Measurements from ENCODE around the gene ZFAND6.

Gene ZFAND6

DNA sequence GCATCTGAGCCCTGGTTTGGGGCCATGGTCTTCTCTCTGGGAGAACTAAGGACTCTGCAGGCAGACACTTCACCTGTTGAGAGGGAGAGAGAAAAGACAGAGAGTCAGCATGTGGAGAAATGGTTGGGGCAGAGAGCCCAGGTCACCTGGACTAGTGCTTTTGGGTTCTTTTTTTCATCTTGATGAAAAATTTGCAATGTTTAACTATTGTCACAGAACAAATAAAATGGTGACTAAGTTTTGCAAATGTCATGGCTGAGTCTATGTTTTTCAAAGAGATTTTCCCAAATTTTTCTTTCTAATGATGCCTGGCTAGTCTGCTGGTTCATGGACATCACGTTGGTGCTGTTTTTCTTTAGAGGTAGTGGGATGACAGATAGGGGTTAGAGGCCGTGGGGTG, 111.1 kb downstream of the ZFAND6 start:
- no peak for DNase-seq (ENCODE audit: low spot score)

DNA sequence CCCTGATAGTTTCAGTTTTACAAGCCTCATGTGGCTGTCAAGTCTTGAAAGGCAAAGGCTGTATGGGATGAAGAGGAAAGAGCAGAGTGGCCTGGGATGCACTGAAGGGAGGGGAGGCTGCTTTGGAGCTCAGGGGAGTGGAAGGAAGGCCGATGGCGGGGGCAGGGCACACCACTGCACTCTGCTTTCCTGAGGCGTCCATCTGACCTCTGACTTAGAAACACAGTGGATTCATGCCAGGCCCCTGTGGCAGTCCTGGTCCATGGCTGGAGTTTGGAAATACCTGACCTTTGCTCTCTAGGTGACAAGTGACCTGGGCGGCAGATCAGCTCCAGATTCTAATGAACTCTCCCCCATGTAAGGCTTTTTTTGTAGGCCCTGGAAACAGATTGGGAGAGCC, 112.3 kb downstream of the ZFAND6 start:
- no peak for DNase-seq (ENCODE audit: low spot score)

DNA sequence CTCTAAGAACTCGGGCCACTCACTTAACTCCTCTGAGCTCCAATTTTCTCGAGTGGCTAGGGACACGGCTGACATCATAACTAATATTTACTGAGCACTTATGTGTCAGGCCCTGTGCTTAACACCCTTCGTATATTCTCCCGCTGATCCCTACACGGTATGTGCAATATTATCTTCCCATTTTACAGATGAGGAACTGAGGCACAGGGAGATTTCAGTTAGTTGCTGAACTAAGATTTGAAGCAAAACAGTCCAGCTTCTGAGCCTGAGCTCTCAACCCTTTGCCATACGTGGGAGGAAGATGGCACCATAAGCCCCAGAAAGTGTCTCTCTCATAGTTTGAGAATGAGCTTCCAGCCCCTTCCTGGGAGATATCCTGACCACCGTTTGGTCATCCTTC, 112.9 kb downstream of the ZFAND6 start:
- DNase-seq (ENCODE audit: low spot score) = no peak

DNA sequence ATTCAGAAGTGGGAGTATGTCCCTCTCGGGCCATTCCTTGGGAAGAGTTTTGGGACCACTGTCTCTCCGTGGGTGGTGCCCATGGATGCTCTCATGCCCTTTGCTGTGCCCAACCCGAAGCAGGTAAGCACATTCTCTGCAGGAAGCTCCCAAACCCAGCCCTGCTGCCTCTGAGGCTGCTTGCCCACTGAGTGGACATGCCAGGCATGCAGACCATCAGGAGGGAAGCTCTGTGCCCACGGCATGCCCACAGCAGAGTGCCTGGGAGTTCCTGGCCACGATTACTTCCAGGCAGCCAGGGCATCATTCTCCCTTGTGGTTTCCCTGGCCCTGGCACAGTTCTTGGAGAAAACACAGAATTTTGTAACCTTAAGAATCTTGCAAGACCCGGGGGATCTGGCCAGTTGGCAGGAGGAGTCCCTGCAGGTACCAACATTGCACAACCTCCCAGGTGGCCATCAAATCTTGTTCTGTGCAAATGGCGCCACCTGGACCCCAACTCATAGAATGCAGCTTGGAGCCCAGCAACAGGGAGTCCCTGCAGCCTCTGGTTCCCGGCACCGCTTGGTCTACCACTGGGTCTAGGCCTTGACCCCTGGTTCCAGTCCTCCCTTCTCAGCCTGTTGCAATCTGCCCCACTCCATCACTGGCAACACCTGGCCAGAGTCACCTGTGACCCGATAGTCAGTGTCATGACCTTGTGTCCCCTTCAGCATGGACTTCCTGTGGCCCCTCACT, 113.7 kb downstream of the ZFAND6 start:
- no peak for DNase-seq (ENCODE audit: low spot score)

DNA sequence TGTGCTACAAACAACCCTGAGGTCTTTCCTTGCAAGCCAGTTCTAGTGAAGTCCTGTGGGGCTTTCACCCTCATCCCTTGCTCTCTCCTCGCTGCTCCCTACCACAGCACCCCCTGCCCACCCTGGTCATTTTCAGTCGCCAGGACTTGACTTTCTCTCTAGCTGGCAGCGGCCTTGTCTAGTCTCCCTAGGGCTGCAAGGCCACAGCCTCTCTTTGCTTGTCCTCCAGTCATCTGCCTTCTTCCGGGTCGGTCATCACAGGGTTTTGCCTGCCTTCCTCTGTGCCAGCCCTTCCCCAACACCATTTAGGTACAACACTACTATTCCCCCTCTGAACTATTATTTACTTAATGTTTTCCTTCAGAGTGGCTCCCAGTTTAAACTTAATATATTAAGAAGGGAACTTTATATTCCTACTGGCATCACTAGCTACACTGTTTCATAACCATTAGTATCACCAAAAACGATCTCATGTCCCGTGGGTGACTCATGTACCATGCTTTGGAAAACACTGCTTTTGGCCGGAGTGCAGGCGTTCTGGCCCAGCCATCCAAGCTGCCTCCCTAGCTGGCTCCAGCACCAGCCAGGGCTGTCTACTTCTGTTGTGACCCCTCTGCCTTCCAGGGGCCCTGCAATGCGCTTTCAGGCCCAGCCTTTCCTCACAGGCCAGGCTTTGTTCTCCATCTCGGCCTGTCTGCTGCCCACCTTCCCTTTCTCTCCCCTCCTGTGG, 114.7 kb downstream of the ZFAND6 start:
- DNase-seq (ENCODE audit: low spot score) = no peak

DNA sequence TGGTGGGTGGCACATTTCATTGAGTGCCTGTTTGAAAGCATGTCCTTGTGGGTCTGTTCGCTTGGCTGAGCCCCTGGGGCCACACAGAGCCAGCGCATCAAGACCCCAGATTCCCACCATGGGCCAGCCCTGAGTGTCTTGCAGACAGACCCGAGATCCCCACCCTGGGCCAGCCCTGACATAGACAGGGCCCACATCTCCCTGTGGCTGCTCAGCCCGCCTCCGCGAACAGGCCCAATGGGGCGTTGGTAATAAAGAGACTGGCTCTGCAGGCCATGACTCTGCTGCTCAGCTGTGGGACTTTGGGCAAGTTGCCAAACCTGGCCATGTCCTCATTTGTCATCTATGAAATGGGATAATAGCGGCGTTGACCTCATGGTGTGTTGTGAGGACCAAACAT, 116.0 kb downstream of the ZFAND6 start:
- DNase-seq (ENCODE audit: low spot score) = no peak

DNA sequence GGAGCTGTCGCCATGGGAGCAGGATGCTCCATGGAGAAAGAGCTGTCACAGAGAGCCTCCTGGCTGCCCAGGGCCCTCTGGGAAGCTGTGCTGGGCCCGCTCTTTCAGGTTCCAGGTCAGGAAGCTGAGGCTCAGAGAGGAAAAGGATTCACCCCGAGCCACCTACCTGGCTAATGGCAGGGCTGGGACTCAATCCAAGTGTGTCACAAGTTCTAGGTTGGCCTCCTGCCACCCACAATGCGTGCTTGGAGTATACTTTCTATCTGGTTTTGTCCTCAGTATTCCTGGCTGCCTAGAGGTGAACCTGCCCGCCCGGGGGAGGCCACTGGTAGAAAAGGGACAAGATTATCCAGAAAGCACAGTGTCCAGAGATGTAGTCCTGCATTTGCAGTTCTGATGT, 117.0 kb downstream of the ZFAND6 start:
- no peak for DNase-seq (ENCODE audit: low spot score)

DNA sequence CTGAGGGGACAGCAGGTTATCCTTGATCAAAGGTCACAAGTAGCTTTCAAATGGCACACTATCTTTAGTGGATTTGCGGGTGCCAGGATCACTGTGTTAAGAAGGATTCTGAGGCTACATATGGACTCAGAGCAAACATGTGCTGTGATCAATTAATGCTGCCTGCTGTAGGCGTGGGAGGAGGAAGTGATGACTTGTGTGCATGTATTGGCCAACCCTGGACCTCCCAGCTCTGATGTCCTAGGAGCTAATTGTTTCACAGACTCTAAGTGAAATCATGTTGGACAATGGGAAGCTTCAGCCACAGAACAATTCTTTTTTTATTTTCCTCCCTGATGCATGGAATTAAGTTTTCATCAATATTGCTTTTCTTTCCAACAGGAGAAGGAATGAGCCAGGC, 117.7 kb downstream of the ZFAND6 start:
- DNase-seq (ENCODE audit: low spot score) = no peak

DNA sequence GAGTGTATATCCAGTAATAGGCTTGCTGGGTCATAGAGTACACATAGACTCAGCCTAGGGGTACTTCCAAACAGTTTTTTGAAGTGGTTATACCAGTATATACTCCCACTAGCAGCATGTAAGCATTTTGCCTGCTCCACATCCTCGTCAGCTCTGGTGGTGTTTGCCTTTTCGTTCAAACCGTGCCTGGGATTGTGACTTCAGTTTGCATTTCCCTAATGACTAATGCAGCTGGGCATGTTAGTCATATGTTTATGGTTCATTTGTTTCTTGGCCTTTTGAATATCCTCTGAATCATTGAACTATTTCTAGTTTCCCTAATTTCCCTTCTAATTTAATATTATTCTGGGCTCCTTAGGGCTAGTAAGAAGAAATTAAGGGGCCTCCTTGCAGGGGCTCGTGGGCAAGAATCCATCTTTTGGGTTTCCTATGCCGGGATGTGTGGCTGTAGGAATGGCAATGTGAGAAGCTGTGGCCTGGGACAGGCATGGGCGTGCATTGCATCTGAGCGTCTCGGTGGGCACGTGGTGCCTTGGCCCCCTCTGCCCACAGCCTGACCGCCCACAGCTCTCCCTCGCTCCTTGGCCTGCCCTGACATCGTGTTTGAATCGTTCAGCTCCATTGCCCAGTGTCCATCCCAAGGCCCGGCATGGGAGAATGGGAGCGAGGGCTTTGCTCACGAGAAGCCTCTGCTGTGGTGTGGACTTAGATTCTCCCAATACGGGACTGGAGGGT, 119.7 kb downstream of the ZFAND6 start:
- no peak for DNase-seq (ENCODE audit: low spot score)

DNA sequence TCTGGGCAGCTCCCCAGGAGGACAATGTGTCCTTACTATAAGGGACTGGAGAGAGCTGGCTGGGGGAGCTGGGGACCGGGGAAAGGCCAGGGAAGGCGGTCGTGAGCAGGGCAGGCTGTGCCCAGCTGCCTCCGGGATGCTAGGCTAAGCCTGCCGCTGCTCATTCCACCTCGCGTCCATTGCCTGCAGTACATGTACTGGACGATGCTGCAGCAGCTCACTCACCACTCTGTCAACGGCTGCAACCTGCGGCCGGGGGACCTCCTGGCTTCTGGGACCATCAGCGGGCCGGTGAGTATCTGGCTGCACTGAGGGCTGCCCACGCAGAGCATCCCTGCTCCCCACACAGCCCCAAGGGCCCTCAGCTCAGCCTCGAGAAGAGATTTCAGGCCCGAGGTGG, 120.5 kb downstream of the ZFAND6 start:
- DNase-seq (ENCODE audit: low spot score) = no peak

DNA sequence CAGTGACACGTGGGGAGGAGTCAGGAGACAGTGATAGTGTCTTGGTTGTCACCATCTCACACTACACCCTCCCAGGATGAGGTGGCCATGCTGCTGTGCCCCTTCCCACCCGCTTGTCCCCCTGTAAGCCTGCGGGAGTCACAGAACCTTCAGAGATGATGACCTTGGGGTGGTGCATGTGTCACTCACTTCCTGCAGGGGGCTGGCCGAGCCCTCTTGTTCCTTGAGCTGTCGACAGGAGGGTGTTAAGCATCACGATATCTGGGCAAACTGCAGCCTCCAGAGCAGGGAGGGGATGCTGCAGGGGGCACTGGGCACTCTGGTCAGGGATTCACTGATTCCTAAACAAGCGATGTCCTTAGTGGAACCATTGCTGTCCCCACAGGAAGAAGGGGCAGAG, 121.0 kb downstream of the ZFAND6 start:
- no peak for DNase-seq (ENCODE audit: low spot score)

DNA sequence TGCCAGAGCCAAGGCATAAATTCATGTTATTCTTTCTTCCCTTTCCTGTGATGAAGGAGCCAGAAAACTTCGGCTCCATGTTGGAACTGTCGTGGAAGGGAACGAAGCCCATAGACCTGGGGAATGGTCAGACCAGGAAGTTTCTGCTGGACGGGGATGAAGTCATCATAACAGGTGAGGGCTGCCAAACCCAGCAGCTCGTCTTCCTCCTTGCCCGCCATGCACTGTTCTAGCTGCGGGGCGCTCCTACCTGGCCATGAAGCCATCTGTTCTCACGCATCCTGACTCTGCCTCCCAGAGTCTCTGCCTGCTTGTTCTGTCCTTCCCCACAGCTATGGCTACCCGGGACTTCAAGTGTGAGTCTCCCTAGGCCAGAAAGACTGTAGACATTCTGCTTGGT, 121.5 kb downstream of the ZFAND6 start:
- DNase-seq (ENCODE audit: low spot score) = no peak

DNA sequence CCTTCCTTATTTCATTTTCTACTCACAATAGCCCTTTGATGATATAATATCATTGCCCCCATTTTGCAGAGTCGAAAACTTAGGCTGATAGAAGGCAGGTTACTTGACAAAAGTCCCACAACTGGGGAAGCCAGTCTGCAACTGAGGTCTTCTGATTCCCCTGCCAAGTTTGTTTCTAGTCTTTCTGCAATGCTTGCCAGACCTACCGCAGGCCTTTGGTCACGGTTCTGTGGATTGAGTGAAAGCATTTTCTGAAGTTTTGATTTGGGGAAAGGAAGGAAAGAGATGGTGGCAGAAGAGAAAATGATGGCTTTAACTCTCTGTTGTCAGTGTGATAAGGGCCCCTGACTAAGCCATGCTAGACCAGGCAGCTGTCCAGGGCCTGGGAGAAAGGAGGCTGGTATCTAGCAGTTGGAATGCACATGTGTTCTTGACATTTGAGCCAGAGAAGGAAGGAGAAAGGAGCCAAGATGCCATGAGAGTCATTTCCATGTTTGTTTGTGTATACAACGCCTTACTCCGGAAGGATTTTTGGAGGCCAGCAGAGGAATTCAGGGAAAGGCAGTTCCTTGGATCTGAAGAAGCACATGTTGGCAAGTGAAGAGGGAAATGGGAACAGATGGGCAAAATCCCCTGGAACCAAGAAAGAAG, 123.3 kb downstream of the ZFAND6 start:
- no peak for DNase-seq (ENCODE audit: low spot score)

DNA sequence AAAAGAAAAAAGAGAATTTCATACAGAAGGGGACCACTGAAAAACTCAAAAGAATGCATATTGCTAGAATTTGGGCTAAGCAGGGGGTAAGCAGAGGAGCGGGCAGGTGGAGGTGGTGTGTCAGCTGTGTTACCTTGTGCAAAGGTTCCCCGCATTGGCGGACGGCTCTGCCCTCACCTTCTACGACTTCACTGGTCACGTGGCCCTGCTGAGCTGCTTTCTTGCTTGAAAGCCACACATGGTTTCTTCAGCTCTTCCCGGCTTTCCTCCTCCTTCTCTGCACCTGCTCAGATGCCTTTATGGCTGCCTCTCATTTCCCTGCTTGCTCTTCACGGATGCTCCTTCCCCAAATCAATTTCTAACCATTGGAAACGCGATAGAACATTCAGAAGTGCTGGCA, 123.8 kb downstream of the ZFAND6 start:
- no peak for DNase-seq (ENCODE audit: low spot score)

DNA sequence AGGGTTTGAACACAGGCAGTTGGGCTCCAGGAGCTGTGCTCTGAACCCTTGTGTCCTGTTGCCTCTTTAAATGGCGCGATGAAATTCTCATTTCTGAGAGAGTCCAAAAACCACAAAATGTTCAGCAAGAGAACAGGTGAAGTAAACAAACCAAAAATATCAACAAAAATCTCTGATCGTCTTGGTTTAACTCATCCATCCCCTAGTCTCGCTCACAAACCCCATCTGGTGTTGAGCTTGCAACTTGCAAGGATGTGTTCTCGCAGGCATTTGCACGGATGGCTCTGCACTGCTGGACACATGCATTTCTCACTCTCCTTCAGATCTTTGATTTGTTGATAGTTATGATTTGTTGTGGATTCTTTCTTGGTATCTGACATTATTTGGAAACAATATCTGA, 124.4 kb downstream of the ZFAND6 start:
- peak; percentile 33 for DNase-seq (ENCODE audit: low spot score)

DNA sequence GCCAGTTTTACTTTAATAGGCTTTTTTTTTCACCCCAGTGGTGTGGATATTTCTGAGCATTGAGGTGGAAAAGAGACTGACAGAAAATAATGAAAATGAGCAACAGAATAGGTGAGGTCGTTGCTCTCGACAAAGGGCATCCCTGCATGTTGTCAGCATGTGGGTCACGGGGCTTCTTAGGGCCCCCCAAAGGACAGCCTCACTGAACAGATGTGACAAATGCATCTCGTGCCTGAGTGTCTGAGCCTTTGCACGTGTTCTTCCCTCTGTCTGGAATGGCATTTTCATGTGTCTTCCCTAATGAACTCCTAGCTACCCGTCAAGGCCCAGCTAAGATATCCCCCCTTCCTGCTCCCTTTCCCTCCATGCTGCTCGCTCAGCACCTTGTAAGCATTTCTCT, 125.1 kb downstream of the ZFAND6 start:
- DNase-seq (ENCODE audit: low spot score) = no peak

DNA sequence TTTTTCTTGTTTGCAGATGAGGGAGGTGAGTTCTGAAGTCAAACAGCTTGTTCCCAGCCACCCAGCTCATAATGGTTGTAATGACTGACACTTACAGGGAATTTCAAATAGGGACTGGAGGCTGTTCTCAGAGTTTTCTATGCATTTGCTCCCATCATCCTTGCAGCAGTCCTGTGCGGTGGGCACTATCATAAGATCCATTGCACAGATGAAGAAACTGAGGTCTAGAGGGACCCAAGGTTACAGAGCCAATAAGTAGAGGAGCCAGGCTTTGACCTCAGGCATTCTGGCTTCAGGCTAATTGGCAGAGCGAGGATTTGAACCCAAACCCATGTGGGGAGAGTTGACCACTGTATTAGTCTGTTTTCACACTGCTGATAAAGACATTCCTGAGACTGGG, 125.7 kb downstream of the ZFAND6 start:
- no peak for DNase-seq (ENCODE audit: low spot score)

DNA sequence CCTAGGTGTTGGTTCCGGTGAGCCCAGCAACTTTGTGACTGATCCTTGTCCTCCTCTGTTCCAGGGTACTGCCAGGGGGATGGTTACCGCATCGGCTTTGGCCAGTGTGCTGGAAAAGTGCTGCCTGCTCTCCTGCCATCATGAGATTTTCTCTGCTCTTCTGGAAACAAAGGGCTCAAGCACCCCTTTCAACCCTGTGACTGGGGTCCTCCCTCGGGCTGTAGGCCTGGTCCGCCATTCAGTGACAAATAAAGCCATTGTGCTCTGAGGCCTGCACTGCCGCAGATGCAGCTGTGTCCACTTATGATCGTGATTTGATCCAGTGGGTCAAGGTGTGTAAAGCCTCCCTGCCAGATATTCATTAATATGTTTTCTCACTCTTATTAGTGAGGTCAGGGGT, 126.6 kb downstream of the ZFAND6 start:
- DNase-seq (ENCODE audit: low spot score) = peak; percentile 61

DNA sequence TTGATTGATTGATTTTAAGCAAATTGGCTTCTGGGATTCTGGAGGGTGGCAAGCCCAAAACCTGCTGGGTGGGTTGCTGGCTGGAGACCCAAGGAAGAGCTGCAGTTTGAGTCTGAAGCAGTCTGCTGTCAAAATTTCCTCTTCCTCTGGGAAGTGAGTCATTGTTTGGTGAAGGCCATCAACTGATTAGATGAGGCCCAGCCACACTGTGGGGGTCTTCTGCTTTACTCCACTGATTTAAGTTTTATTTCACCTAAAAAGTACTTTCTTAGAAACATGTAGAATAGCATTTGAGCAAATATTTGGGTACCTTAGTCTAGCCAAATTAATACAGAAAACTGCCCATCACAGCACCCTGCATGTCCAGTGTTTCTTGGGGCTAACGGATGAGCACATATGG, 127.1 kb downstream of the ZFAND6 start:
- no peak for DNase-seq (ENCODE audit: low spot score)

Data from pons (tissue), 1 donor.